GM18505 (cell line): ENCODE results near the gene COMMD10.
A peak's percentile ranks its signal among the peaks of the same experiment; 100 is the strongest.

Source experiments
- ATAC-seq: cut with Tn5 transposase; IDR thresholded peaks from one replicate; pipeline ENCODE4 v1.9.1; 2021; ENCODE audit not compliant: unreplicated experiment
- POLR2A ChIP-seq: IDR thresholded peaks from 4 replicates; pipeline ENCODE4 v1.6.1; 2011; ENCODE audit warnings: borderline replicate concordance; ENCODE audit not compliant: insufficient read depth, insufficient read length; ENCODE audit errors: extremely low read depth

COMMD10 gene

DNA sequence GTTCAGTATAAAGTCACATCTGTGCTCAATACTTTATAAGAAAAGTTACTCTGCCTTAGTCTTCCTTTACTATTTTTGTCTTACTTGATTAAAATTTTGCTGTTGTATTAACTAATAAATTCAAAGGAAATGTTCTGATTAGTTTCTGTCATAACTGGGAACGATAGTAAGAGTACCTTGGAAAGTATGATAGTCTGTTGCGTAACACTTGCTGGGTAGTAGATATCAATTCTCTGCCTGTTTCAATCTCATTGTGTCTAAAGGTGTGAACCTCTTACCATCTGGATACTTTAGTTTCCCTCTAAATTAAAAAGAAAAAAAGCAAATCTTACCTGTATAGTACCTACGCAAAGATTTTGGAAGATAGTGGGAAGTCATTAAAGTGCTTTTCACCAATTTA is 48.5 kb downstream of the COMMD10 start:
- TF ChIP-seq POLR2A: no peak

DNA sequence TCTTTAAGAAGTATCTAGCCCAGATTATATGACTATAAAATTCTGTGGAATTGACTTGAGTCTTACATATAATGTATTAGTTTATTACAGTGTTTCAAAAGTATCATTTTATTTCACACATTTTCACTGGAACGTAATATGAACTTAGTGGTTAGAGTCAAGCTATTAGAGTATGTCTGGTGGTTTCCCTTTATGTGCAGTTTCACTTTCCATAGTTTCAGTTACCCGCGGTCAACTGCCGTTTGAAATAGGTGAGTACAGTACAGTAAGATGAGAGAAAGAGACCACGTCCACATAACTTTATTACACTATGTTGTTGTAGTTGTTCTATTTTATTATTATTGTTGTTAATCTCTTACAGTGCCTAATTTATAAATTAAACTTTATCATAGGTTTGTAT is 50.5 kb downstream of the COMMD10 start:
- peak; percentile 100 for ATAC-seq
- TF ChIP-seq POLR2A: no peak

More for the DNA sequence above, 48.5 kb downstream of the COMMD10 start:
- ATAC-seq: no peak

DNA sequence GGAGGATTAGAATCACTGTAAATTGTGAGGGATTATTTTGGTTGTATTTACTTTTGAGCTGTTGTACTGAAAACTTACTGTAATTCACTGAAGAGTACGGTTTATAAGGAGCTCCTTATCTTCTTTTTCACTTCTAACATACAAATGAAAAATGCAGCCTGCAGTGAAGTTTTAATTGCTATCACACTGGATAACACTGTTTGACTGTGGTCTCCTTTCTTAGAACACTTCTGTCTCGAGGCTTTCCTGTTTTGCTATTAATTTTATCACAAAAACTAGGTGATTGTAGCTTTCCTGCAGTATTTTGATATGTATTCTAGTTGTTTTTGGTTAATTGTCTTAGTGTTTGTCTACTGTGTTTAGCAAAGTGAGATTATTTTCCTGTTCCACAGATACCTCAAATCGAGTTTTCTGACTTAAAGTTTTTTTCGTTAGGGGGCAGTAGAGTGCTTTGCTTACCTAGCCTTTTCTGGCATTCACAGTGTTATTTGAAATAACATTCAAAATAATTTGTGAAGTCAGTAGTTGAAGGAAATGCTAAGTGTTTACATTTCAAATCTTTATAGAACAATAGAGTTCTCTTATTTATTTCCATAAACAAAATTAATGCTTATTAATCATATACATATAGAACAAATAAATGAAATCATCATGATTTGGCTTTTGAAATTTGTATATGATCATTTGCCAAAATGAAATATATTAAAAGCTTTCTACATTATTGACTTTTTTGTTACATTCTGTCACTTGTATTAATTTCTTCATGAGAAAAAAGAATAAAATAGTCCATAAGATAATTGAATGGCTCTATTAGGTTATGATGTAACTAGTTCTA is 52.9 kb downstream of the COMMD10 start:
- no peak for ATAC-seq

DNA sequence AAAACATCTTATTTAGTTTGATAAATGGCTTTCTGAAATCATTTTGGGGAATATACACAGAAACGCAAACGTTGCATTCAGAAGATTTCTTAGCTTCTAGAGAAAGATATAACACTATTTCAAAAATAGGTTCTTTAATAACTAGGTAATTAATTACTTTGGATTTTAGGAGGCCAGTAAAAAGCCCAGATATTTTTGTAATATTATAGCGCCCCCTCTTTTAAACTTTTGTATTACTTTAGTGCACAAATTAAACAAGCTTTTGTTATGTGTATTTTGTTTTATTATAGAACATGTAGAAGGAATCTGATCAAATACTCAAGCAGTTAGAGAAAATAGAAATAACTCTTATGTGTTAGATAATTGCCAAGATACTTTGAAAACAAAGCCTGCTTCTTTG is 57.7 kb downstream of the COMMD10 start:
- ATAC-seq: no peak
- TF ChIP-seq POLR2A: no peak

More for the DNA sequence above, 52.9 kb downstream of the COMMD10 start:
- TF ChIP-seq POLR2A: no peak

DNA sequence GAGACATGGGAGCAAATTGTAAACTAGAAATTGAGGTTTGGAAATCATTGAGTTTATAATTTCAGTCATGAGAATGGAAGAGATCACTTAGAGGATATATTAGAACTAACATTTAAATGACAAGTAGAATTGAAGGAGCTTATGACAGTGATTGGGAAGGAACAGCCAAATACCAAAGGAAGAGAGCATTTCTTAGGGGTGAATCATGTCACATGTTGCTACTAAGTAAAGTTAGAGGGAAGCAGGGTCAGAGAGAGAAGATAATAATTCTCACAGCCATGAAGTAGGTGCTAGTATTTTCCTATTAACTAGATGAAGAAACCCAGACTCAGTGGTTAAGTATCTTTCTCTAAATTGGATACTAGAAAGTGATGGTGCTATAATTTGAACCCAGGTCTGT is 59.3 kb downstream of the COMMD10 start:
- TF ChIP-seq POLR2A: no peak
- no peak for ATAC-seq

DNA sequence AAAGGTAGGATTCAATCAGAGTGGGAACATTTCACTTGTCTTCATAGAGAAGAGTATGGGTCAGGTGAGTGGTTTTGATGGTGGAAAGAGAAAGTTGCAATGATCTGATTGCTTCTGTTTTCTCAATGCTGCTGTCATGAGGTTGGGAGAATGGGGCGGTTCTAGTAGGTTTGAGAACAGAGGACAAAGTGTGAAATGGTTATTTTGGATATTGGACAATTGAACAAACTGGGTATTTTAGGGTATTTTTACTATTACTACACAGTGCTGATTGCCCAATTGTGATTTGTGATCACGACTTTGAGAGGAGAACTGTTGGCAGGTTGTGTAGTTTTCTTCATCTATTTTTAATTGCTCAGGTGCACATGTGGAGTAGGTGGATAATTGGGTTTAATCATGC is 60.2 kb downstream of the COMMD10 start:
- TF ChIP-seq POLR2A: no peak
- no peak for ATAC-seq

DNA sequence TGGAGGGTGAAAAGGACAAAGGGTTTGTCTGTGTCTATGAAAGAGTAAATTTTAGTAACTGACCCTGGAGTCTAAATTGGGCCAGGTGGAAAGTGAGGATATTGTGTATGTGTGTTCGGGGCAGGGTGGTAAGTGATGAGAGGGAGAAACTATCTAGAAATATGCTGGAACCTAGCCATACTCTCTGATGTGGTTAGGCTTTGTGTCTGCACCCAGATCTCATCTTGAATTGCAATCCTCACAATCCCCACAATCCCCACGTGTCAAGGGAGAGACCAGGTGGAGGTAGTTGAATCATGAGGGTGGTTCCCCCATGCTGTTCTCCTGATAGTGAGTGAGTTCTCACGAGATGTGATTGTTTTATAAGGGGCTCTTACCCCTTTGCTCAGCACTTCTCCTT is 60.6 kb downstream of the COMMD10 start:
- no peak for TF ChIP-seq POLR2A
- ATAC-seq: no peak

DNA sequence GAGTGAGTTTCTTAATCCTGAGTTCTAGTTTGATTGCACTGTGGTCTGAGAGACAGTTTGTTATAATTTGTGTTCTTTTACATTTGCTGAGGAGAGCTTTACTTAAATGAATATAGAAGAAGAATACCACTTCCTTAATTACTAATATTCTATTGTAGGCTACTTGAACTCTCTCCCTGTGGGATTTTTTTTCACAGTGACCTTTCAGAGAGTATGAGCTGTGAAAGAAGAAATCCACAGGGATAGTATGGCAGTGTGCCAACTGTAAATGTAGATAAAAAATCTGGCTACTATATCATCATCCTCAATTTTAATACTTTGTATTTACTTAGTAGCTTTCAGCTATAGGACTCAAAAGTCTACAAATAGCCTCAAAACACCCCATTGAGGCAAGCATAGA is 67.3 kb downstream of the COMMD10 start:
- no peak for TF ChIP-seq POLR2A
- ATAC-seq: no peak

DNA sequence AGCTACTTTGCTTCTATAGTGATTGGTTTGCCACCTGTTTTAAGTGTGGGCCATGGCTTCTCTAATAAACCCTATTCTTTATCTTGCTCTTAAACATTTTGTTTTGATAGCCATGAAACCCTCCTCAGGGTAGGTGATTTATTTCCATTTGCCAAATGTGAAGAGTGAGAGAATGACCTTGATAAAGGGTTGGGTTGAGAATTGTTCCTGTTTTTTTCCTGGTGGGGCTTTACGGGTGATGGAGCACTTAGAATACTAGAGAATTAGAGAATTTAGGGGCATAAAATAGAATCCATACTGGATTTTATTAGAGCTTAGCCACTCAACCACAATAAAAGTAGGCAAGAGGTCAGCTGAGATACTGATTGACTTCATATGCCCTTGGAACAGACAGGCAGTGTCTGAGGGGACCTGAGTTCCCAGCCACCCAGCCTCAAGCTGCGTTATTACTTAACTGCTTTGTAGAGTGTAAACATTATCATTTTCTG is 68.9 kb downstream of the COMMD10 start:
- no peak for ATAC-seq
- TF ChIP-seq POLR2A: no peak

DNA sequence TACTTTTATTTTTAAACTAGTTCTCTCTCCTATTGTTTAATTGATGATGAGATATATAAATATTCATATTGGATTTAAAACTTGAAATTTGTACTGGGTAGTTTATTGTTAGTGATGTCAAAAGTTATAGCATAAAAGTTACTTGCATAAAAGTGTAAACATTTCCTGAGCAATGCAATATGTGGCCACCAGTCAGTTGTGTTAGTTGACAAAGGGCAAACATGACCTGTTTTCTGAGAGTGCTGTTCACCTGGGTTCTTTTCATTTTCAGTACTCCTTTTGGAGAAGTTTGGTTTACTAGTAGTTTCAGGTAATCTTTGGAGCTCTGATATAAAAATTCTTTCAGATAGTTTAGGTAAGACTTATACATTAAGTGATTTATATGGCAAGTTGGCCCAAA is 69.4 kb downstream of the COMMD10 start:
- no peak for ATAC-seq
- TF ChIP-seq POLR2A: no peak

DNA sequence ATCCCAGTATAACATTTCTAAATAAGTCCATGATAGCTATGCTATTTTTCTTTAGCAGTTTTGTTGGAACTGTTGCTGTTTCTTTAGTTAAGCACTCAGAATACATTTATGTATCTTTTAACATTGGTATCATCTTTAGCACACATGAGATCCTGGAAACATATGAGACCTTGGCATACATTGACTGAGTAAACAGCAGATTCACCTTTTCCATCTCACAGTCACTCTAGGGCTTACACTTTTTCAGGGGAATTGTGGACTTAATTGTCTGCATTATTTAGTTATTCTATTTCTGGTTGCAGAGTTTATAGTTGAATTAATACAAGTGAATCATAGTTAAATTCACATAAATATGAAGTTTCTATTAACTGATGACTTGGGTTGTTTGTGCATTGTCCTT is 70.1 kb downstream of the COMMD10 start:
- ATAC-seq: no peak

DNA sequence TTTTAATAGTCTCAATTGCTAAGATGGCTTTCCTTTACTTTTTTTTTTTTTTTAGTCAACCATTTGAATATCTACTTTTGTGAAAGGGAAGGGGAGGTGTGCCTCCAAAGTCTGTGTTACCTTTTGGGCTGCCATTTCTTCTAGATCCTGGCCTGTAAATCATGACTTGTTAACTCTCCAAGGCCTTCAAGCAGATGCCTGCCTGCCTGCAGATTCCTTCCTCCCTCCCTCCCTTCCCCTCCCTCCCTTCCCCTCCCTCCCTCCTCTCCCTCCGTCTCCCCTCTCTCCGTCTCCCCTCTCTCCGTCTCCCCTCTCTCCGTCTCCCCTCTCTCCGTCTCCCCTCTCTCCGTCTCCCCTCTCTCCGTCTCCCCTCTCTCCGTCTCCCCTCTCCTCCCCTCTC is 73.1 kb downstream of the COMMD10 start:
- ATAC-seq: no peak
- no peak for TF ChIP-seq POLR2A

More for the DNA sequence above, 70.1 kb downstream of the COMMD10 start:
- no peak for TF ChIP-seq POLR2A

DNA sequence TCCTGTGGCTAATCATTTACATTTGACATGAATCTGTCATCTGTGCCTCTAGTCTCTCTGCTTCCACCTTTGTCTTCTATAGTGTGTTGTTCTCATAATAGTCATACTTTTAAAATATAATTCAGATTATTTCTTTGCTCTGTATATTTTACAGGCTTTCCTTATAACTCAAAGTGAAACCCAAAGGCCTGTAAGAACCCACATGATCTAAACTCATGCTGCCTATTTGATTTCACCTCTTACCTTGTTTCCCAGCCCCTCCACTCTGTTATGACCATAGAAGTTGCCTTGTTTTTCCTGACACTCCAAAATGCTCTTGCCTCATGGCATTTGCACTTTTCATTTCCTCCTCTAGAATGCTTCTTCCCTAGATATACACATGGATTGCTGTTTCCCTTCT is 74.2 kb downstream of the COMMD10 start:
- ATAC-seq: no peak
- no peak for TF ChIP-seq POLR2A

DNA sequence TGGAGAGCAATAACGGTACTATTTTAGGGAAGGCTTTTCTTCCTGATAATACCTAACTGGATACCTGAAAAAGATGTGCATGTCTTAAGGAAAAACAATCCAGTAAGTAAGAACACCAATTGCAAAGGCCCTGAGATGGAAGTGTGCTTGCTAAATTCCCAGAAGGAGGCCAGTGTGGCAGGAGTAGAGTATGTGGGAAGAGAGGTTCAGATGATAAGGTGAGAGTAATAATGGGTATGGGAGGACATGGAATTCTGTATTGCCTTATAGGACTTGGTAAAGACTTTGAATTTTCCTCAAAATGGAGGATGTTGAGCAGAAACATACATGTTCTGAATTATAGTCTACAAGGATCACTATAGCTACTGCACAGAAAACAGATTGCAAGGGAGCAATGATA is 89.3 kb downstream of the COMMD10 start:
- TF ChIP-seq POLR2A: no peak
- ATAC-seq: no peak
